Panc1 (cell line): Measurements from ENCODE around the gene GALNT10.

Source experiments
- CTCF ChIP-seq: fragments of 450-650 bp; IDR thresholded peaks from 2 replicates; pipeline ENCODE4 v1.5.1; 2017; ENCODE audit warnings: mild to moderate bottlenecking
- POLR2AphosphoS5 ChIP-seq: IDR thresholded peaks from 2 replicates; pipeline ENCODE4 v1.6.1; 2012; ENCODE audit warnings: mild to moderate bottlenecking, low read depth, low read length, moderate library complexity
- SIN3A ChIP-seq: IDR thresholded peaks from 2 replicates; pipeline ENCODE4 v1.6.1; 2012; ENCODE audit warnings: low read depth, mild to moderate bottlenecking, low read length, moderate library complexity, borderline replicate concordance; ENCODE audit not compliant: insufficient read depth
- TCF7L2 ChIP-seq: IDR thresholded peaks from 2 replicates; pipeline ENCODE4 v1.6.1; 2011; ENCODE audit warnings: mild to moderate bottlenecking, low read depth, low read length, inconsistent platforms
- TF ChIP-seq, protein P1 (sequence below), 2 experiments: IDR thresholded peaks; 2 replicates each; pipeline ENCODE4 v1.6.1; 2011 to 2012; ENCODE audit warnings: low read depth in 2 of 2, control low read depth in 1 of 2, low read length in 1 of 2, mild to moderate bottlenecking in 1 of 2, moderate library complexity in 1 of 2; ENCODE audit not compliant: insufficient read depth in 1 of 2

DNA sequence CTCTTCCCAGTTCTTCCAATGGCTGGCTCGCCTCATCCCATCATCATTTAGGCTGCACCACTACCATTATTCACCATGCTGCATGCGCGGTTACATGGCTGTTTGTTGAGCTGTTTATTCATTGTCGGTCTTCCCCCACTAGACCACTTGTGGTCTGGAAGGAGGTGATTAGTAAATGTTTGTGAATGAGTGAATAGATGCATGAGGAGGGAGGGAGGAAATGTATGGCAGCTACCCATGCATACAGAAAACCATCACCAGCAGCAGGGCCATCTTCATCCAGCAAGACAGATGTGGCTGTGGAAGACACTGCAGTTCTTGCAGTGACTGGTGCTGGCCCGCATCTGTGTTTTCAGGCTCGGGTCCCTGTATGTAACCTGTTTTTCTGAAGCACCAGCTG, 141.9 kb downstream of the GALNT10 start:
- TF ChIP-seq CTCF (no peak), POLR2AphosphoS5 (no peak), TCF7L2 (no peak), SIN3A (no peak)
- TF ChIP-seq, protein P1, sequence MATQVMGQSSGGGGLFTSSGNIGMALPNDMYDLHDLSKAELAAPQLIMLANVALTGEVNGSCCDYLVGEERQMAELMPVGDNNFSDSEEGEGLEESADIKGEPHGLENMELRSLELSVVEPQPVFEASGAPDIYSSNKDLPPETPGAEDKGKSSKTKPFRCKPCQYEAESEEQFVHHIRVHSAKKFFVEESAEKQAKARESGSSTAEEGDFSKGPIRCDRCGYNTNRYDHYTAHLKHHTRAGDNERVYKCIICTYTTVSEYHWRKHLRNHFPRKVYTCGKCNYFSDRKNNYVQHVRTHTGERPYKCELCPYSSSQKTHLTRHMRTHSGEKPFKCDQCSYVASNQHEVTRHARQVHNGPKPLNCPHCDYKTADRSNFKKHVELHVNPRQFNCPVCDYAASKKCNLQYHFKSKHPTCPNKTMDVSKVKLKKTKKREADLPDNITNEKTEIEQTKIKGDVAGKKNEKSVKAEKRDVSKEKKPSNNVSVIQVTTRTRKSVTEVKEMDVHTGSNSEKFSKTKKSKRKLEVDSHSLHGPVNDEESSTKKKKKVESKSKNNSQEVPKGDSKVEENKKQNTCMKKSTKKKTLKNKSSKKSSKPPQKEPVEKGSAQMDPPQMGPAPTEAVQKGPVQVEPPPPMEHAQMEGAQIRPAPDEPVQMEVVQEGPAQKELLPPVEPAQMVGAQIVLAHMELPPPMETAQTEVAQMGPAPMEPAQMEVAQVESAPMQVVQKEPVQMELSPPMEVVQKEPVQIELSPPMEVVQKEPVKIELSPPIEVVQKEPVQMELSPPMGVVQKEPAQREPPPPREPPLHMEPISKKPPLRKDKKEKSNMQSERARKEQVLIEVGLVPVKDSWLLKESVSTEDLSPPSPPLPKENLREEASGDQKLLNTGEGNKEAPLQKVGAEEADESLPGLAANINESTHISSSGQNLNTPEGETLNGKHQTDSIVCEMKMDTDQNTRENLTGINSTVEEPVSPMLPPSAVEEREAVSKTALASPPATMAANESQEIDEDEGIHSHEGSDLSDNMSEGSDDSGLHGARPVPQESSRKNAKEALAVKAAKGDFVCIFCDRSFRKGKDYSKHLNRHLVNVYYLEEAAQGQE (IDR thresholded peaks at IDR 0.05; ENCODE audit: insufficient read depth in 1 of 2, low read depth in 2 of 2, low read length in 1 of 2) = no peak
